ENCODE data around the gene AKR1C2. TPM values are rescaled to one million over a fixed set of nuclear protein-coding genes. Genes with fewer than 3 reads are reported as not detected.
"Not testable (repeated sequence)": the region's sequence is repeated elsewhere in the genome, so short reads cannot be mapped to it uniquely, and the experiment has no call there.

Gene AKR1C2
- total RNA-seq, 1 experiment from 2014 or later = not detected

DNA sequence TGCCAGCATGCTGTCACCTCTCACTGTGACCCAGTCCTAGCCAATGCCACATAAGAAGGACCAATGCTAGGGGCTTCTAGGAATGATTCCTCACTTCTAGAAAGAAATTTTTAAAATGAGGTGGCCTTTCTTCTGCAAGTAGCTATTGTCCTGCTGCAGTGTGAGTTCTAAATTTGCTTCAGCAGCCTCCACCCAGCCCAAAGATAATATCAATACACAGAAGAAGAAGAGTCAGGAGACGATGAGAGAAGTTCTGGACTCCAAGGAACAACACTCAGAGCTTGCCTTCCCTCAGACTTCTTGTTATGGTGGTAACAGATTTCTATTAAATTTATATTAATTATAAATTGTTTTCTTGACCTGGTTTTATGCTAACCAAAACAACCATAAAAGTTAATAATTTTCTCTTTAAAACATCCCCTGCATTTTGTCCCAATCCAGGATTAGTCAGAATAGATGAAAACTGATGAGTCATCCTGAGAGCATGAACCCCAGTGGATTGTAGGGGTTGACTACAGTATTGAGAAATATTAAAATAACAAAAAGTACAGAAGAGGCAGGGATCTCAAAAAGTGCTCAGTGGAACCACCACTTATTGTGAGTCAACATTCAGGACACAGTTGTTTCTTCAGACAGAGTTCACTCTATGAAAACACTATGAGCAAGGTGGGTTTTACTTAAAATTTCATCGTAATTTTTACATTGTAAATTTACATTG, 29.6 kb upstream of the AKR1C2 start:
- no peak for DNase-seq
- Histone ChIP-seq H3K27ac (ENCODE audit: low read length) (no peak overlapping the region), H3K9me2 (replicated peaks; ENCODE audit: insufficient read depth, low read length) (no peaks in the 10 kb centered on the region), H3K79me2 (ENCODE audit: low read length) (no peaks in the 10 kb centered on the region), H3K27me3 (ENCODE audit: low read length) (no peaks in the 10 kb centered on the region; the same call in 1 of the 2 replicates), H3K36me3 (ENCODE audit: insufficient read depth, low read length) (no peaks in the 10 kb centered on the region), H3K4me3 (ENCODE audit: low read length) (no peak overlapping the region), H3K9me3 (ENCODE audit: low read length) (peaks cover 14% of the 10 kb centered on the region), H2AFZ (ENCODE audit: low read length) (no peak overlapping the region), H3K9ac (ENCODE audit: low read length) (no peak overlapping the region), H4K20me1 (ENCODE audit: insufficient read depth, low read depth, low read length) (no peaks in the 10 kb centered on the region), H3K4me1 (ENCODE audit: low read length) (no peaks in the 10 kb centered on the region), H3K4me2 (ENCODE audit: low read depth, low read length, poor library complexity, severe bottlenecking) (no peak overlapping the region)

DNA sequence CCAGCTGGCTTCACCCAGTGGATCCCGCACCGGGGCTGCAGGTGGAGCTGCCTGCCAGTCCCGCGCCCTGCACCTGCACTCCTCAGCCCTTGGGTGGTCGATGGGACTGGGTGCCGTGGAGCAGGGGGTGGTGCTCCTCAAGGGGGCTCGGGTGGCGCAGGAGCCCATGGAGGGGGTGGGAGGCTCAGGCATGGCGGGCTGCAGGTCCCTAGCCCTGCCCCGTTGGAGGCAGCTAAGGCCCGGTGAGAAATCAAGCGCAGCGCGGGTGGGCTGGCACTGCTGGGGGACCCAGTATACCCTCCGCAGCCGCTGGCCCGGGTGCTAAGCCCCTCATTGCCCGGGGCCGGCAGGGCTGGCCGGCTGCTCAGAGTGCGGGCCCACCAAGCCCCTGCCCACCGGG, 28.8 kb upstream of the AKR1C2 start:
- not testable (repeated sequence) for H3K79me2 ChIP-seq (ENCODE audit: low read length); H2AFZ ChIP-seq (ENCODE audit: low read length); H3K4me1 ChIP-seq (ENCODE audit: low read length); H3K9me2 ChIP-seq (replicated peaks; ENCODE audit: insufficient read depth, low read length); H3K27ac ChIP-seq (ENCODE audit: low read length); H3K36me3 ChIP-seq (ENCODE audit: insufficient read depth, low read length); H3K4me3 ChIP-seq (ENCODE audit: low read length); H4K20me1 ChIP-seq (ENCODE audit: insufficient read depth, low read depth, low read length); H3K4me2 ChIP-seq (ENCODE audit: low read depth, low read length, poor library complexity, severe bottlenecking); H3K27me3 ChIP-seq (ENCODE audit: low read length); DNase-seq; H3K9ac ChIP-seq (ENCODE audit: low read length)
- H3K9me3 ChIP-seq (ENCODE audit: low read length) = peaks cover 14% of the 10 kb centered on the region

DNA sequence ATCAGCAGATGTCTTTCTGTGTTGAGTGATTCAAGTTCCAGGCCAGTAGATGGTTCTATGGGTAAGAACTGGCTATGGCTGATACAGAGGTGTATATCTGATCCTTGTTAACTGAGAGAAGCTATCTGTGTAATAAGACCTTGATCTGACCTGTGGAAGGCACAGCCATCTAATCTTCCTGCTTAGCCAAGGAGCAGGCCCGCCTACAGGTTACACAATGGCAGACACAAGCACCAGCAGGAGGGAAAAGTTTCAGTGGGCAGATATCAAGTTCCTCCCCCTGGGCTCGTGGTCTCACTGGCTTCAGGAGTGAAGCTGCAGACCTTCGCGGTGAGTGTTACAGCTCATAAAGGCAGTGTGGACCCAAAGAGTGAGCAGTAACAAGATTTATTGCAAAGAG, 27.9 kb upstream of the AKR1C2 start:
- not testable (repeated sequence) for H3K36me3 ChIP-seq (ENCODE audit: insufficient read depth, low read length)

DNA sequence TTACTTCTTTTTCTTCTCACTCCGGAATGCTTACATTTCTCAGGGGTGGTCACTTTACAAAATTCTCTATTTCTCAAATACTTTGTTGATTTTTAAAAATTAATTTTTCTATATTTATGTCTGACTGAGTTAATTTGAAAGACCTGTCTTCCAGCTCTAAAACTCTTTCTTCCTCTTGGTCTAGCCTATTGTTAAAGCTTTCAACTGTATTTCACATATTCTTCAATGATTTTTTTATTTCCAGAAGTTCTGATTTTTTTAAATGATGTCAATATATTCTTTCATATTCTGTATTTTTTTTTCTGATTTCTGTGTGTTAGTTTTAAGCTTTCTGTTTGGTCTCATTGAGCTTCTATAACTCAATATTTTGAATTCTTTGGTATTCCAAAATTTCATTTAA, 27.3 kb upstream of the AKR1C2 start:
- no peaks in the 10 kb centered on the region for H4K20me1 ChIP-seq (ENCODE audit: insufficient read depth, low read depth, low read length)
- H3K4me1 ChIP-seq (ENCODE audit: low read length) = no peaks in the 10 kb centered on the region
- H3K36me3 ChIP-seq (ENCODE audit: insufficient read depth, low read length) = no peaks in the 10 kb centered on the region
- no peaks in the 10 kb centered on the region; the same call in 1 of the 2 replicates for H3K27me3 ChIP-seq (ENCODE audit: low read length)
- H3K9me3 ChIP-seq (ENCODE audit: low read length) = peaks cover 14% of the 10 kb centered on the region
- no peaks in the 10 kb centered on the region for H3K79me2 ChIP-seq (ENCODE audit: low read length)
- H3K4me2 ChIP-seq (ENCODE audit: low read depth, low read length, poor library complexity, severe bottlenecking) = no peak overlapping the region
- no peak overlapping the region for H2AFZ ChIP-seq (ENCODE audit: low read length)
- H3K9ac ChIP-seq (ENCODE audit: low read length) = no peak overlapping the region
- no peak for DNase-seq
- no peaks in the 10 kb centered on the region for H3K9me2 ChIP-seq (replicated peaks; ENCODE audit: insufficient read depth, low read length)
- no peak overlapping the region for H3K27ac ChIP-seq (ENCODE audit: low read length)
- no peak overlapping the region for H3K4me3 ChIP-seq (ENCODE audit: low read length)

More for the DNA sequence above, 27.9 kb upstream of the AKR1C2 start:
- H3K9me2 ChIP-seq (replicated peaks; ENCODE audit: insufficient read depth, low read length); H3K9ac ChIP-seq (ENCODE audit: low read length); H3K4me3 ChIP-seq (ENCODE audit: low read length); H3K4me1 ChIP-seq (ENCODE audit: low read length); H3K27ac ChIP-seq (ENCODE audit: low read length); H3K79me2 ChIP-seq (ENCODE audit: low read length); H2AFZ ChIP-seq (ENCODE audit: low read length); H3K27me3 ChIP-seq (ENCODE audit: low read length); H3K4me2 ChIP-seq (ENCODE audit: low read depth, low read length, poor library complexity, severe bottlenecking); DNase-seq; H4K20me1 ChIP-seq (ENCODE audit: insufficient read depth, low read depth, low read length): not testable (repeated sequence)
- peaks cover 14% of the 10 kb centered on the region for H3K9me3 ChIP-seq (ENCODE audit: low read length)

DNA sequence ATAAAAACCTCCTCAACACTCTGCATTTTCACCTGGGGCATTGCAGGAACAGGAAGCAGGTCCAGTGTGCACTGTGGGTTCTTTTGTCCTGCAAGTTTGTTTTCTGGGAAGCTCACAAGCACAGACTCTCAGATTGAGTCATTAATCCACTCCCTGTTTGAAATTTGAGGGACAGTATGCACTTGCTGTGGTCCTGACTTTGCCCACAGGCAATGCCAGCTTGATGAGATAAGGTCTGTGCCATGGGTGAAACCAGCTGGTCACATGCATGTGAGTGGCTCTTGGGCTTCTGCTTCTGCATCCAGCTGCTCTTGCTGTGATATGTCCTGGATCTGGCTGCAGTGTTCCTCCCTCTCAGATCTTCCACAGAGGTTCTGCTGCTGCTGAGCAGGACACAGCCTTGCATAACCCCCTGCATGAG, 21.8 kb upstream of the AKR1C2 start:
- H3K4me2 ChIP-seq (ENCODE audit: low read depth, low read length, poor library complexity, severe bottlenecking); H3K9me3 ChIP-seq (ENCODE audit: low read length); H3K27ac ChIP-seq (ENCODE audit: low read length); H3K79me2 ChIP-seq (ENCODE audit: low read length); H3K9ac ChIP-seq (ENCODE audit: low read length); H3K4me1 ChIP-seq (ENCODE audit: low read length); H3K27me3 ChIP-seq (ENCODE audit: low read length); H3K36me3 ChIP-seq (ENCODE audit: insufficient read depth, low read length); DNase-seq; H2AFZ ChIP-seq (ENCODE audit: low read length); H3K4me3 ChIP-seq (ENCODE audit: low read length); H4K20me1 ChIP-seq (ENCODE audit: insufficient read depth, low read depth, low read length); H3K9me2 ChIP-seq (replicated peaks; ENCODE audit: insufficient read depth, low read length): not testable (repeated sequence)

DNA sequence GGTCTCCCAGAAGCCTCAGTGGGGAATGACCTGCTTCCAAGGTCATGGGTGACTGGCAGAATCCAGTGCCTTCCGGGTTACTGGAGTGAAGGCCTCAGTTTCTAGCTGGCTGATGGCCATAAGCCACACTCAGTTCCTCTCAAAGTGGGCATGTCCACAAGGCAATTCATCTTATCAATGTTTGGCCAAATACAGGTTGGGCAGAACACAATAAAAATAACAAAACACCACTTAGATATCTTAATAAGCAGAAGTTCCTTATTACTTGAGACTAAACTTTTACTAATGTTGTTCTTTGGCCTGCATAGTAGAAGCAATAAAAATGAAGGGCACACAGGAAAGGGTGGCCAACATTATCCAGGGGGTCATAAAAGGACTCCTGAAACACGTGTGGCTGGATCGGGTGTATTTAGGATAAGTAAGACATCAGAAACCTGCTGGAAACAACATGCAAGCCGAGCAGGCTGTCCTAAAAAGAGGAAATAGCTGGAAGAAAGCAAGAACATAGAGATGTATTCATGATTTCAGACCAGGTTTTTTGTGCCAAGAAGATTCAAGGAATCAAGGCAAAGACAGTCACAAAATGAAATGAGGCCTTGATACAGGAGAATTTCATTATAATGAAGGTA, 19.6 kb upstream of the AKR1C2 start:
- no peaks in the 10 kb centered on the region for H4K20me1 ChIP-seq (ENCODE audit: insufficient read depth, low read depth, low read length)
- no peaks in the 10 kb centered on the region for H3K9me3 ChIP-seq (ENCODE audit: low read length)
- H3K4me1 ChIP-seq (ENCODE audit: low read length) = no peaks in the 10 kb centered on the region
- no peak overlapping the region for H3K4me2 ChIP-seq (ENCODE audit: low read depth, low read length, poor library complexity, severe bottlenecking)
- no peak overlapping the region for H2AFZ ChIP-seq (ENCODE audit: low read length)
- H3K27ac ChIP-seq (ENCODE audit: low read length) = no peak overlapping the region
- H3K4me3 ChIP-seq (ENCODE audit: low read length) = no peak overlapping the region
- no peaks in the 10 kb centered on the region for H3K27me3 ChIP-seq (ENCODE audit: low read length)
- no peaks in the 10 kb centered on the region for H3K36me3 ChIP-seq (ENCODE audit: insufficient read depth, low read length)
- no peaks in the 10 kb centered on the region for H3K79me2 ChIP-seq (ENCODE audit: low read length)
- no peaks in the 10 kb centered on the region for H3K9me2 ChIP-seq (replicated peaks; ENCODE audit: insufficient read depth, low read length)
- H3K9ac ChIP-seq (ENCODE audit: low read length) = no peak overlapping the region
- no peak for DNase-seq

DNA sequence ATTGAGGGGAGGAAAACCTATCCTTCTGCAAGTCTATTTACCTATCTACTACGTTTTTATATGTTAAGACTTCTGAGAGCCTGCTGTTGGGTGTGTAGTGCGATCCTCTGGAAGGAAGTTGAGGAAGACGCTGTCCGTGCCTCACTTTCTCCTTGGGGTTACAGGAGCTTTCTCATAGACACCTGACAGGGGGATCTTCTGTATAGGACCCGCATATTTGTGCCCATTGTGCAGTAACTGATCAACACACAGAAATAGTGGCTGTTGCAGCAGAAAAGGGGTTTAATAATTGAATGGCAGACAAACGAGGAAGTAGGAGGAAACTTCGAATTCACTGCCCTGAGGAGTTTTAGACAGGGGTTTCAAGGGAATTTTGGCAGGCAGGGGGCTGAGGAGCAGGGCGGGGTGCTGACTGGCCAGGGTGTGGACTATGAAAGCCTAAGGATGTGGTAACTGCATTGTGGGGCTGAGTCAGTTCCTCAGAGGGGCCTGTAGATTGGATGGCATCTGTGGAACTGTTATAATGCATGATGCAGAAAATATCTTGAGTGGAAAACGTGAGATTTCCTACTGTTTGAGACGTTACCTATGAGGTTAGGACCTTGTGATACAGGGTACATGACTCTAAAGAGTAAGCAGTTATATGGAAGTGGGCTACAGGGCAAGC, 18.1 kb upstream of the AKR1C2 start:
- not testable (repeated sequence) for H3K4me1 ChIP-seq (ENCODE audit: low read length); DNase-seq; H4K20me1 ChIP-seq (ENCODE audit: insufficient read depth, low read depth, low read length); H3K27me3 ChIP-seq (ENCODE audit: low read length); H3K27ac ChIP-seq (ENCODE audit: low read length); H3K79me2 ChIP-seq (ENCODE audit: low read length); H2AFZ ChIP-seq (ENCODE audit: low read length); H3K9me3 ChIP-seq (ENCODE audit: low read length); H3K9me2 ChIP-seq (replicated peaks; ENCODE audit: insufficient read depth, low read length); H3K36me3 ChIP-seq (ENCODE audit: insufficient read depth, low read length); H3K4me3 ChIP-seq (ENCODE audit: low read length); H3K9ac ChIP-seq (ENCODE audit: low read length); H3K4me2 ChIP-seq (ENCODE audit: low read depth, low read length, poor library complexity, severe bottlenecking)

DNA sequence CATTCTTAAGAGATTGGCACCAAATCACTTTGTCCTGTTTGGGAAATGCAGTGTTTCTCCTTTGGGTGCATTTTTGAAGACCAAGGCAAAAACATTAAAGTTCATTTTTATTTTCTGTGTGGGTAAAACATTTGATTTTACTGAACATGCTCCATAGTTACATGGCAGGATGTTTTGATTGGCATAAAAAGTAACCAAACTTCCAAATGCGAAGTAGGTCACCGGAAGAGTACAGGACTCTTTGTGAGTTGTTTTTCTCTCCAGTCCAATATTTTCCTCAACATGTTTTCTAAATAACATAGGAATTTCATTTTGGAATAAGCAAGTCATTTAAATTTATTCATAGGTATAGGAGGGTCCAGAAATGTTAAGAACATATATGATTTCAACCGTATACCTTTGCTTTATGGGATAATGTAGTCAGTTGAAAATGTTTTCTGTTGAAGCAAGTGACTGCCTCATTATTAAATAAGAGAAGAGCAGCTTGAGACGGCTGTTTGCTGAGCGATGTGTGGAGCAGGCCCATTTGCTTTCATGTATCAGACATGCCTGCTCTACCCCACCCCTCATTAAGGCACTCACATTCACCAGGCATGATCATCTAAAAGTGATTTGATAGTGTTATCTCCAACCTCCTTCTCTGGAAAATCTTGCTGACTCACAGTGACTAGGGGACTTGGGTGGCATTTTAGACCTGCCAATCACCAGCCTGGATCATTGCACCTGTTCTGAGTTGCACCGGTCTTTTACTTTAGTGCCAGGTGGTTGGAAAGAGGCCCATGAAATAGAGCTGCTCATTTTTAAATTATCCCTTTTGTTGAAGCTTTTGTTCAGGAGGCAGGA, 16.3 kb upstream of the AKR1C2 start:
- not testable (repeated sequence) for H4K20me1 ChIP-seq (ENCODE audit: insufficient read depth, low read depth, low read length); H3K27ac ChIP-seq (ENCODE audit: low read length); H3K4me1 ChIP-seq (ENCODE audit: low read length); H3K4me3 ChIP-seq (ENCODE audit: low read length); H3K9me2 ChIP-seq (replicated peaks; ENCODE audit: insufficient read depth, low read length); H3K79me2 ChIP-seq (ENCODE audit: low read length); DNase-seq; H3K36me3 ChIP-seq (ENCODE audit: insufficient read depth, low read length); H3K9ac ChIP-seq (ENCODE audit: low read length); H3K4me2 ChIP-seq (ENCODE audit: low read depth, low read length, poor library complexity, severe bottlenecking); H2AFZ ChIP-seq (ENCODE audit: low read length); H3K9me3 ChIP-seq (ENCODE audit: low read length); H3K27me3 ChIP-seq (ENCODE audit: low read length)

All from Karpas-422 (cell line).